Neural progenitor cell (in vitro differentiated cells): ENCODE measurements around the gene DEFB112.

Experiments
- CTCF ChIP-seq: fragments of 200-600 bp; sonication (generic); IDR thresholded peaks from 2 replicates; pipeline ENCODE4 v1.5.1; 2017; ENCODE audit warnings: antibody characterized with exemption, mild to moderate bottlenecking
- EZH2 ChIP-seq: fragments of 200-600 bp; sonication (generic); IDR thresholded peaks from 2 replicates; pipeline ENCODE4 v1.6.1; 2017; ENCODE audit warnings: antibody characterized with exemption, mild to moderate bottlenecking, moderate library complexity

DNA sequence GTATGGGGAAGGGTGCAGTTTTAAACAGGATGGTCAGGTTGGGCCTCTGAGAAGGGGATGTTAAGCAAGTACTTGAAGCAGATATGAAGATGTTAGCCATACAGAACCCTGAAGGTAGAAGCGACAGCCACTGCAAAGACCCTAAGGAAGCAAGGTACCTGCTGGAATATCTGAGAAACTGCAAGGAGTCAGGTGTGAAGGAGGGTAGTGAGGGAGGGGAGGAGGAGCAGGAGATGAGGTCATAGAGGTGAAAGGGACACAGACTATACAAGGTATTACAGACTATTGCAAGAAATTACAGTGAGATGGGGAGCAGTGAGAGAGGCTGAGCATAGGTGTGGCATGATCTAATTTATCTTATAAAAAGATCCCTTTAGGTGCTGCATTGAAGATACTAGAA, 22.2 kb upstream of the DEFB112 start:
- TF ChIP-seq CTCF (no peak), EZH2 (no peak)
